ENCODE measurements around the gene AZIN2. TPM values are rescaled to one million over a fixed set of nuclear protein-coding genes. Genes with fewer than 3 reads are reported as not detected.
A peak's percentile ranks its signal among the peaks of the same experiment; 100 is the strongest.

AZIN2 gene
- total RNA-seq, 1 experiment from 2014 or later, result 2.4 TPM

DNA sequence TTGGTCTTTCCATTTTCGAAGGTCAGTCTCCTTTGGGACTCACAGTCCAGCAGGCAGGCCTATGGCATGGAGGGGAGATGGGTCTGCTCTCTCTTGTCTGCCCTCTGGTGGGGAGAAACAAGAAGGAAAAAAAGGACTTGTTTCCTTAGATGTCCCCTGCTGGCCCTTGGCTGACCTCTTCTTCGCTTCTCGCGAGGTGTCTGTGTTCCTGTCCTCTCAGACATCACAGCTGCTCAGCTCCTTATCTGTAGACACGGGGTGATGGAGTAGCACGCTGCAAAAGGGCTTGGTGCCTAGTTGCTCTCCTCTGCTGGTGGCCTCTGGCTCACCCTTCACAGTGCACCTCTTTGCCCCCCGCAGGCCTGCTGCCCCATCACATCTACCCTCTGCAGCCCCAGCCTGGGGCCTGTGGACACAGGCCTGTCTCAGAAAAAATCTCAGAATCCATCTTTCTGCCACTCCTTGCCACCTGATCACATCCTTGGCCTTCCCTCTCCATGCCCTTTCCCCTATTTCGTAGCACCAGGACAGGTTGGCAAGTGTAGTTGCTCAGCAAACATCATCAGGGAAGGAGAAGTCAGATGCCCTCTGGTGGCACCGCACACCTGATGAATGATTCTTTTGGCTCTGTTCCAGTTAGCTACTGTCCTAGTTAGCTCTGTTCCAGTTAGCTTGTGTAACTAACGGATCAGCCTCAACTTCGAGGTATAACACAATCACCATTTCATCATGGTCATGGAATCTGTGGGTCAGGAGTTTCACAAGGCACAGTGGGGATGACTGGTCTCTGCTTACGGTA, 25.5 kb upstream of the AZIN2 start:
- no peak overlapping the region for H3K27ac ChIP-seq (ENCODE audit: low read length)
- H3K4me1 ChIP-seq (ENCODE audit: control insufficient read depth, insufficient read depth, low read length), result 0 out of 2 replicates have a peak, but pooled peaks cover 3% of the 10 kb centered on the region
- intact Hi-C loops (cut with micrococcal nuclease; ENCODE audit: unreplicated experiment) (loop anchor here (2.0 kb wide), 1 partner anchor 123 kb away; no protein-coding TSS in a partner anchor), in situ Hi-C loops (cut with HindIII; ENCODE audit: low pct_unique_long_range_greater_than_20kb, low sequenced_read_pairs) (no loop called here)
- no peaks in the 10 kb centered on the region for H3K36me3 ChIP-seq (ENCODE audit: control insufficient read depth, insufficient read depth, low read length)
- no peak overlapping the region for H3K4me3 ChIP-seq (ENCODE audit: low read depth in 2 of 2, low read length in 2 of 2)
- H3K27me3 ChIP-seq (ENCODE audit: control insufficient read depth, insufficient read depth, low read length), result no peaks in the 10 kb centered on the region
- ATAC-seq (peak; percentile 97), DNase-seq (ENCODE audit: low read depth, low spot score) (peak; percentile 85)
- peak; percentile 89 for TF ChIP-seq CTCF (IDR thresholded peaks at IDR 0.05)
- TF ChIP-seq REST (IDR thresholded peaks at IDR 0.05; ENCODE audit: insufficient read depth in 1 of 2, low read depth in 2 of 2, low read length in 1 of 2), result no peak
- no peak for TF ChIP-seq SIN3A (IDR thresholded peaks at IDR 0.05; ENCODE audit: borderline replicate concordance, insufficient read depth, low read depth, low read length)
- no peak for TF ChIP-seq TCF7L2 (IDR thresholded peaks at IDR 0.05; ENCODE audit: low read depth, low read length)
- TF ChIP-seq POLR2AphosphoS5 (IDR thresholded peaks at IDR 0.05; ENCODE audit: low read depth, low read length), result no peak
- ChIA-PET POLR2A (no interaction called here), CTCF (interaction anchor here (0.6 to 0.8 kb wide), 2 partner anchors 9 to 58 kb away, joined by 3 read pairs; no protein-coding TSS in a partner anchor)
- BruUV-seq (replicated peaks), result no TSS peak
- H3K9me3 ChIP-seq (ENCODE audit: control insufficient read depth, insufficient read depth, low read depth, low read length), result no peaks in the 10 kb centered on the region

DNA sequence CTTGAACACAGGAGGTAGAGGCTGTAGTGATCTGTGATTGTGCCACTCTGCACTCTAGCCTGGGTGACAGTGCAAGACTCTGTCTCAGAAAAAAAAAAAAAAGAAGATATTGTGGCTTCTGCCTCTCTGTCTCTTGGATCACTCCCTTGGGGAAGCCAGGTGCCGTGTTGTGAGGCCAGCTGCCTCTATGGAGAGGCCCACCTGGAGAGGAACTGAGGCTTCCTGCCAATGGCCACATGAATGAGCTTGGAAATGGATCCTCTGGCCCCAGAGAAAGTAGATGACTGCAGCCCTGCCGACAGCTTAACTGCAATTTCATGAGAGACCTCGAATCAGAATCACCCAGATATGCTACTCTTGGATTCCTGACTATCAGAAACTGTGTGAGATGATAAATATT, 24.5 kb upstream of the AZIN2 start:
- TF ChIP-seq REST (IDR thresholded peaks at IDR 0.05; ENCODE audit: insufficient read depth in 1 of 2, low read depth in 2 of 2, low read length in 1 of 2), result no peak
- no peak for TF ChIP-seq POLR2AphosphoS5 (IDR thresholded peaks at IDR 0.05; ENCODE audit: low read depth, low read length)
- TF ChIP-seq TCF7L2 (IDR thresholded peaks at IDR 0.05; ENCODE audit: low read depth, low read length), result no peak
- TF ChIP-seq CTCF (IDR thresholded peaks at IDR 0.05), result no peak
- H3K27ac ChIP-seq (ENCODE audit: low read length), result no peak overlapping the region
- H3K36me3 ChIP-seq (ENCODE audit: control insufficient read depth, insufficient read depth, low read length), result no peaks in the 10 kb centered on the region
- ATAC-seq, result no peak
- intact Hi-C loops (cut with micrococcal nuclease; ENCODE audit: unreplicated experiment) (no loop called here), in situ Hi-C loops (cut with HindIII; ENCODE audit: low pct_unique_long_range_greater_than_20kb, low sequenced_read_pairs) (no loop called here)
- BruUV-seq (replicated peaks), result no TSS peak
- H3K4me3 ChIP-seq (ENCODE audit: low read depth in 2 of 2, low read length in 2 of 2), result no peak overlapping the region
- no peaks in the 10 kb centered on the region for H3K27me3 ChIP-seq (ENCODE audit: control insufficient read depth, insufficient read depth, low read length)
- DNase-seq (ENCODE audit: low read depth, low spot score), result no peak
- ChIA-PET POLR2A (no interaction called here), CTCF (interaction anchor here (0.6 to 1.0 kb wide), 3 partner anchors 8 to 126 kb away, joined by 3 to 4 read pairs (median 3); no protein-coding TSS in a partner anchor)
- 0 out of 2 replicates have a peak, but pooled peaks cover 3% of the 10 kb centered on the region for H3K4me1 ChIP-seq (ENCODE audit: control insufficient read depth, insufficient read depth, low read length)
- H3K9me3 ChIP-seq (ENCODE audit: control insufficient read depth, insufficient read depth, low read depth, low read length), result no peaks in the 10 kb centered on the region

Measured in Panc1 (cell line).